ENCODE measurements around the gene CTIF. TPM values are rescaled to one million over a fixed set of nuclear protein-coding genes. Genes with fewer than 3 reads are reported as not detected.

CTIF gene
- polyA plus RNA-seq, 3 donors = 0.38 to 8.7 (median 1.2) TPM

- peaks cover 72% of the 10 kb centered on the region for H4K20me1 ChIP-seq (ENCODE audit: insufficient read depth, low read length)
- no peak overlapping the region for H3K4me2 ChIP-seq (replicated peaks; ENCODE audit: extremely low read depth, low read length, poor library complexity, severe bottlenecking)
- no peaks in the 10 kb centered on the region for H3K79me2 ChIP-seq (ENCODE audit: insufficient read depth, low read length)
- TF ChIP-seq CTCF (IDR thresholded peaks at IDR 0.05) = no peak
- no peak overlapping the region for H3K27ac ChIP-seq (ENCODE audit: low read depth in 1 of 2, low read length in 2 of 2)
- Mint-ChIP-seq H3K4me1 (peaks cover 35% of the 10 kb centered on the region), H3K36me3 (peaks cover 5 to 35% of the 10 kb centered on the region in 2 donors), H3K4me3 (no peak overlapping the region), H3K27me3 (ENCODE audit: low read depth in 3 of 3) (peaks cover 3 to 10% (median 6%) of the 10 kb centered on the region in 3 donors), H3K9me3 (peaks cover 0 to 3% (median 0%) of the 10 kb centered on the region in 7 donors), H3K27ac (peak overlapping the region in 1 of 7 donors; percentile 12)
- no peaks in the 10 kb centered on the region for H3K27me3 ChIP-seq (ENCODE audit: control insufficient read depth in 2 of 2, insufficient read depth in 2 of 2, low read length in 2 of 2)
- H3K9me3 ChIP-seq (replicated peaks in 1 of 2; ENCODE audit: control insufficient read depth in 1 of 2, insufficient read depth in 1 of 2, low read length in 2 of 2) = no peaks in the 10 kb centered on the region
- intact Hi-C loops (cut with micrococcal nuclease) = no loop called here
- H3K36me3 ChIP-seq (replicated peaks in 1 of 2; ENCODE audit: control insufficient read depth in 1 of 2, insufficient read depth in 2 of 2, low read length in 2 of 2) = no peaks in the 10 kb centered on the region
- 52% methylated on average over 3 of the region's 8 CpGs for WGBS (ENCODE audit: insufficient coverage)
- no peak overlapping the region for H3K4me3 ChIP-seq (replicated peaks in 1 of 3; ENCODE audit: low read depth in 2 of 3, low read length in 3 of 3)
- H3K9ac ChIP-seq (ENCODE audit: insufficient read depth, low read length, poor library complexity, severe bottlenecking) = no peak overlapping the region
- H3K4me1 ChIP-seq (ENCODE audit: control insufficient read depth in 1 of 2, insufficient read depth in 2 of 2, low read length in 2 of 2) = peaks cover 13 to 21% of the 10 kb centered on the region in 2 donors
- peak in 2 of 3 donors; percentile 14 to 23 for DNase-seq
- H2AFZ ChIP-seq (ENCODE audit: insufficient read depth, low read depth, low read length, poor library complexity, severe bottlenecking) = no peak overlapping the region
Measured at GRCh38 chr18:48548011-48548771, 9.4 kb downstream of the CTIF start.

DNA sequence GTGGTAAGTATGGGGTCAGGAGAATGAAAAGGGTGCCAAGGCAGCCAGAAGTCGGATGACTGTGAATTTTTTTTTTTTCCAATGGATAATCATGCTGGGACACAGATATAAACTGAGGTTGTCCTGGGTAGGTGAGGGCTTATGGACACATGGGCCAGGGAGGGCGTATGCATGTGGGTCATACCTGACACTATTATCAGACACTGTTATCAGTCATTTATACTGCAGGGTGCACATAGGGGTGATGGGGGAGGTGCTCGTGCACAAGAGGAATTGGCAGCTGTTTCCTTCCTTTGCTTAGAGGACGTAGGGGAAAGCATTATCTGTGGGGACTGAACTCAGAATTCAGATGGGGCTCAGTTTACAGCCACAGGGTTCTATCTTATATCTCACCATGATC lies 10.1 kb downstream of the CTIF start:
- intact Hi-C loops (cut with micrococcal nuclease) = no loop called here
- Histone ChIP-seq H2AFZ (ENCODE audit: insufficient read depth, low read depth, low read length, poor library complexity, severe bottlenecking) (no peak overlapping the region), H3K9me3 (replicated peaks in 1 of 2; ENCODE audit: control insufficient read depth in 1 of 2, insufficient read depth in 1 of 2, low read length in 2 of 2) (no peaks in the 10 kb centered on the region), H3K4me1 (ENCODE audit: control insufficient read depth in 1 of 2, insufficient read depth in 2 of 2, low read length in 2 of 2) (peaks cover 13 to 21% of the 10 kb centered on the region in 2 donors), H3K36me3 (replicated peaks in 1 of 2; ENCODE audit: control insufficient read depth in 1 of 2, insufficient read depth in 2 of 2, low read length in 2 of 2) (no peaks in the 10 kb centered on the region), H3K27me3 (ENCODE audit: control insufficient read depth in 2 of 2, insufficient read depth in 2 of 2, low read length in 2 of 2) (no peaks in the 10 kb centered on the region), H3K4me3 (replicated peaks in 1 of 3; ENCODE audit: low read depth in 2 of 3, low read length in 3 of 3) (no peak overlapping the region), H4K20me1 (ENCODE audit: insufficient read depth, low read length) (peaks cover 64% of the 10 kb centered on the region), H3K9ac (ENCODE audit: insufficient read depth, low read length, poor library complexity, severe bottlenecking) (no peak overlapping the region), H3K4me2 (replicated peaks; ENCODE audit: extremely low read depth, low read length, poor library complexity, severe bottlenecking) (no peak overlapping the region), H3K27ac (ENCODE audit: low read depth in 1 of 2, low read length in 2 of 2) (no peak overlapping the region), H3K79me2 (ENCODE audit: insufficient read depth, low read length) (no peaks in the 10 kb centered on the region)
- H3K4me3 Mint-ChIP-seq = peak overlapping the region in 1 of 2 donors; percentile 13
- no peak overlapping the region for H3K27ac Mint-ChIP-seq
- H3K9me3 Mint-ChIP-seq = peaks cover 0 to 3% (median 0%) of the 10 kb centered on the region in 7 donors
- no peak for DNase-seq
- TF ChIP-seq CTCF (IDR thresholded peaks at IDR 0.05) = no peak
- H3K27me3 Mint-ChIP-seq (ENCODE audit: low read depth in 3 of 3) = peaks cover 3 to 5% (median 4%) of the 10 kb centered on the region in 3 donors
- H3K36me3 Mint-ChIP-seq = peaks cover 12 to 33% of the 10 kb centered on the region in 2 donors
- H3K4me1 Mint-ChIP-seq = peaks cover 35% of the 10 kb centered on the region
- 83% methylated on average over 1 of the region's 4 CpGs for WGBS (ENCODE audit: insufficient coverage)
